Kidney (tissue), 14 donors: ENCODE data around the gene PRKACG. TPM values are rescaled to one million over a fixed set of nuclear protein-coding genes. Genes with fewer than 3 reads are reported as not detected.

Experiments
- DNase-seq, 5 donors: peaks; one replicate each; pipeline ENCODE4 v3.0.0-alpha.2; 2013 to 2020
- FAIRE-seq: peaks from 2 replicates; lab custom pipeline; 2012; peaks lifted over from hg19 to GRCh38; lab: Jason Lieb, UNC
- H3K27ac ChIP-seq, 2 donors: one replicate each; pipeline ENCODE4 v1.7.0; 2013; ENCODE audit warnings: low read depth in 2 of 2, low read length in 2 of 2, inconsistent platforms in 1 of 2
- H3K27me3 ChIP-seq: one replicate; pipeline ENCODE4 v1.7.1; 2013; ENCODE audit warnings: low read length, inconsistent platforms; ENCODE audit not compliant: control insufficient read depth, insufficient read depth
- H3K36me3 ChIP-seq, 3 donors: one replicate each; pipeline versions ENCODE4 v1.7.0 to v1.7.1; 2013; ENCODE audit warnings: low read length in 3 of 3, control low read depth in 1 of 3, inconsistent platforms in 1 of 3; ENCODE audit not compliant: insufficient read depth in 3 of 3, control insufficient read depth in 2 of 3
- H3K4me1 ChIP-seq, 3 donors: one replicate each; pipeline versions ENCODE4 v1.7.0 to v1.7.1; 2013; ENCODE audit warnings: low read length in 3 of 3, inconsistent platforms in 1 of 3, low read depth in 1 of 3; ENCODE audit not compliant: control insufficient read depth in 2 of 3, insufficient read depth in 2 of 3
- H3K4me3 ChIP-seq, 3 donors: one replicate each; pipeline versions ENCODE4 v1.7.0 to v1.8.1; 2013; ENCODE audit warnings: low read length in 3 of 3, control low read depth in 1 of 3, inconsistent platforms in 1 of 3
- H3K9ac ChIP-seq, 3 donors: one replicate each; pipeline versions ENCODE4 v1.7.0 to v1.7.1; 2013; ENCODE audit warnings: low read length in 3 of 3, control low read depth in 1 of 3, inconsistent platforms in 1 of 3
- H3K9me3 ChIP-seq, 3 donors: one replicate each; pipeline versions ENCODE4 v1.7.0 to v1.7.1; 2013; ENCODE audit warnings: low read length in 3 of 3, control low read depth in 1 of 3, inconsistent platforms in 1 of 3; ENCODE audit not compliant: control insufficient read depth in 2 of 3, insufficient read depth in 1 of 3
- intact Hi-C: fragments of 100-400 bp; cut with DNase I; formaldehyde crosslinking; loops from one replicate; pipeline ENCODE4 v1.11.1; 2022
- polyA plus RNA-seq: library from polyadenylated mRNA; stranded (reverse); fragments of 350-450 nt; fragmentation: Illumina TruSeq; extraction: RNeasy Lipid Tissue Mini Kit (QIAGEN cat#74804); gene quantifications from one replicate; pipeline ENCODE4 v1.2.3, GENCODE V29; 2014; ENCODE audit warnings: low read depth, low replicate concordance; ENCODE audit not compliant: insufficient read depth
- total RNA-seq: library from RNA; stranded (reverse); fragmentation: NEBNext Ultra II Directional; extraction: Animal tissue kit (Norgen Biotek cat#: 25700); gene quantifications from one replicate; pipeline ENCODE4 v1.2.1, GENCODE V29; 2021
- TF ChIP-seq, protein P1 (sequence below): IDR thresholded peaks from 3 replicates; pipeline ENCODE4 v1.5.1; 2012; ENCODE audit warnings: mild to moderate bottlenecking, moderate library complexity, borderline replicate concordance; ENCODE audit not compliant: insufficient read depth; ENCODE audit errors: extremely low read depth
- donor health status: control.
- donor health status: control.
- donor health status: control.
- donor health status: control.
- donor health status: control.
- donor health status: DM: yes; HTN: yes; CAD: no.
- donor health status: Normal renal cell carcinoma (clear cell type).

Gene PRKACG
- total and polyA plus RNA-seq, 2 donors from 2014 or later, result not detected

DNA sequence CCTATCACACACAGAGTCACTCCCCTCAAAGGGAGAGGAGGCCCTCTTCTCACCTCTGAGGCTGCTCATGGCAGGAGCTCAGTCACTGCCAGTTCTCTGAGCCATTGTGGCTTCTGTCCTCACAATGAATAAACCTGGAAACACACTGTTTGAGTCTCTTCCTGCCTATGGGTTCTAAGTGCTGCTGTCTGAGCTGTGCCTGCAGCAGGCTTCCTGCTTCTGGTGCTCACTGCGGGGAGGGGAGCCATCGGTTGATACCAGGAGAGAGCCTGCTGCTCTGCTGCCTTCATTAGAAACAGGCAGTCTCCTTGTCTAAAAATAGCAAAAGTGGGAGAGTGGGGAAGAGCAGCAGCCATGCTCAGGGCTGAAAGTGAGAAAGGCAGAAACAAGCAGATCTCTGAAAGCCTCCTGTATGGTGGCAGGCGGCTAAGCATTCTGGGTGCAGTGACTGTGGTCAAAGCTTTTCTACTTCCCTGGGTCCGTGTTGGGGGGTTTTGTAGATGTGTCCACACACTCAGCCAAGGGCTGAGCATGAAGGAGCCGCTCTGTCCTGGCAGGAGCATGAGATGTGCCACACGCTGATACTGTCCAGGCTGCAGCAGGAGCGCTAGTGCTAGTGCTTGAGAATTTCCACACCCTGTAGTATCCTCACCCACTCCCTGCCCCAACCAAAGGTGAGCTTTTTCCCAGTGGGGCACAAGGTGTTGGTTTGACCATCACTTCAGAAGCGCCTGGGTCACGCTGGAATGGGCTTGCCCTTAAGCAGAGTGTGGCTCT, 34.2 kb downstream of the PRKACG start:
- no peak for FAIRE-seq

DNA sequence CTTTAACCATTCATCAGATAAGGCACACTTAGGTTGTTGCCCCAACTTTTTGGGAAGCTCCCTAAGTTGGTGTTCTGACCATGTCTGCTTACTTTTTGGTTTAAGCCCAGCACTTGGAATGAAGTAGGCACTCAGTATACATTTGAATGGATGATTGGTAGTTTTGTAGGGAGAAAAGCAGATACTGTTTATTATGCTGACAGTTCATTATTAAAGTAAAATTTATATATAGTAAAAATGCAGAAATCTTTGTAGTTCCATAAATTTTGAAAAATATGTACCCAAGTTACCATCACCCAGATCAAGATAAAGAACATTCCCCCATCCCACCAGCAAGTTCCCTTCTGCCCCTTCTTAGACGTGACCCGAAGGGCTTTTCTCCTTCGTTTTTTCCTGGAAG, 35.4 kb downstream of the PRKACG start:
- Histone ChIP-seq H3K4me3 (no peak overlapping the region), H3K9me3 (no peaks in the 10 kb centered on the region), H3K4me1 (no peaks in the 10 kb centered on the region), H3K27me3 (no peaks in the 10 kb centered on the region), H3K36me3 (no peaks in the 10 kb centered on the region), H3K9ac (no peak overlapping the region), H3K27ac (no peak overlapping the region)
- TF ChIP-seq, protein P1, sequence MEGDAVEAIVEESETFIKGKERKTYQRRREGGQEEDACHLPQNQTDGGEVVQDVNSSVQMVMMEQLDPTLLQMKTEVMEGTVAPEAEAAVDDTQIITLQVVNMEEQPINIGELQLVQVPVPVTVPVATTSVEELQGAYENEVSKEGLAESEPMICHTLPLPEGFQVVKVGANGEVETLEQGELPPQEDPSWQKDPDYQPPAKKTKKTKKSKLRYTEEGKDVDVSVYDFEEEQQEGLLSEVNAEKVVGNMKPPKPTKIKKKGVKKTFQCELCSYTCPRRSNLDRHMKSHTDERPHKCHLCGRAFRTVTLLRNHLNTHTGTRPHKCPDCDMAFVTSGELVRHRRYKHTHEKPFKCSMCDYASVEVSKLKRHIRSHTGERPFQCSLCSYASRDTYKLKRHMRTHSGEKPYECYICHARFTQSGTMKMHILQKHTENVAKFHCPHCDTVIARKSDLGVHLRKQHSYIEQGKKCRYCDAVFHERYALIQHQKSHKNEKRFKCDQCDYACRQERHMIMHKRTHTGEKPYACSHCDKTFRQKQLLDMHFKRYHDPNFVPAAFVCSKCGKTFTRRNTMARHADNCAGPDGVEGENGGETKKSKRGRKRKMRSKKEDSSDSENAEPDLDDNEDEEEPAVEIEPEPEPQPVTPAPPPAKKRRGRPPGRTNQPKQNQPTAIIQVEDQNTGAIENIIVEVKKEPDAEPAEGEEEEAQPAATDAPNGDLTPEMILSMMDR, result no peak
- DNase-seq (no peak), FAIRE-seq (no peak)
- intact Hi-C loops, result no loop called here

More for the DNA sequence above, 34.2 kb downstream of the PRKACG start:
- H3K4me1 ChIP-seq, result no peaks in the 10 kb centered on the region
- TF ChIP-seq, protein P1, result no peak
- H3K36me3 ChIP-seq, result no peaks in the 10 kb centered on the region
- no peak overlapping the region for H3K4me3 ChIP-seq
- no peak overlapping the region for H3K9ac ChIP-seq
- DNase-seq, result no peak
- no peaks in the 10 kb centered on the region for H3K27me3 ChIP-seq
- H3K27ac ChIP-seq, result no peak overlapping the region
- no peaks in the 10 kb centered on the region for H3K9me3 ChIP-seq
- intact Hi-C loops, result no loop called here

DNA sequence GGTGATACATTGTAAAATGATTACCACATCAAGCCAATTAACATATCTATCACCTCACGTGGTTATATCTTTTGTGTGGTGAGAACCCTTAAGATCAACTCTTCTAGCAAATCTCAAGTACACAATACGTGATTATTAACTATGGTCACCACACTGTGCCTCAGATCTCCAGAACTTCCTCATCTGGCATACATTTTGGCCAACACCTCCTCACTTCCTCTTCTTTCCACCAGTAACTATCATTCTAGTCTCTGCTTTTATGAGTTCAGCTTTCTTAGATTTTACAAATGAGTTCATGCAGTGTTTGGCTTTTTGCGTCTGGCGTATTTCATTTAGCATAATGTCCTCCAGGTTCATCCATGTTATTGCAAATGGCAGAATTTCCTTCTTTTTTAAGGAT, 35.8 kb downstream of the PRKACG start:
- Histone ChIP-seq H3K4me3 (no peak overlapping the region), H3K36me3 (no peaks in the 10 kb centered on the region), H3K27me3 (no peaks in the 10 kb centered on the region), H3K9ac (no peak overlapping the region), H3K27ac (no peak overlapping the region), H3K4me1 (no peaks in the 10 kb centered on the region), H3K9me3 (no peaks in the 10 kb centered on the region)
- TF ChIP-seq, protein P1, result no peak
- DNase-seq (no peak), FAIRE-seq (no peak)
- intact Hi-C loops, result no loop called here
